ENCODE data around the gene SLC2A9.

GRCh38 chr4:9893329-9894108 lies 127.8 kb downstream of the SLC2A9 start:
- TF ChIP-seq, protein P1, sequence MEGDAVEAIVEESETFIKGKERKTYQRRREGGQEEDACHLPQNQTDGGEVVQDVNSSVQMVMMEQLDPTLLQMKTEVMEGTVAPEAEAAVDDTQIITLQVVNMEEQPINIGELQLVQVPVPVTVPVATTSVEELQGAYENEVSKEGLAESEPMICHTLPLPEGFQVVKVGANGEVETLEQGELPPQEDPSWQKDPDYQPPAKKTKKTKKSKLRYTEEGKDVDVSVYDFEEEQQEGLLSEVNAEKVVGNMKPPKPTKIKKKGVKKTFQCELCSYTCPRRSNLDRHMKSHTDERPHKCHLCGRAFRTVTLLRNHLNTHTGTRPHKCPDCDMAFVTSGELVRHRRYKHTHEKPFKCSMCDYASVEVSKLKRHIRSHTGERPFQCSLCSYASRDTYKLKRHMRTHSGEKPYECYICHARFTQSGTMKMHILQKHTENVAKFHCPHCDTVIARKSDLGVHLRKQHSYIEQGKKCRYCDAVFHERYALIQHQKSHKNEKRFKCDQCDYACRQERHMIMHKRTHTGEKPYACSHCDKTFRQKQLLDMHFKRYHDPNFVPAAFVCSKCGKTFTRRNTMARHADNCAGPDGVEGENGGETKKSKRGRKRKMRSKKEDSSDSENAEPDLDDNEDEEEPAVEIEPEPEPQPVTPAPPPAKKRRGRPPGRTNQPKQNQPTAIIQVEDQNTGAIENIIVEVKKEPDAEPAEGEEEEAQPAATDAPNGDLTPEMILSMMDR (IDR thresholded peaks at IDR 0.05), result no peak
- no peak for TF ChIP-seq EP300 (IDR thresholded peaks at IDR 0.05)
